ENCODE data around the gene MED27. TPM values are rescaled to one million over a fixed set of nuclear protein-coding genes. Genes with fewer than 3 reads are reported as not detected.

MED27 gene
- total RNA-seq, 4 donors from 2014 or later: 8.2 to 18.9 (median 11.8) TPM

DNA sequence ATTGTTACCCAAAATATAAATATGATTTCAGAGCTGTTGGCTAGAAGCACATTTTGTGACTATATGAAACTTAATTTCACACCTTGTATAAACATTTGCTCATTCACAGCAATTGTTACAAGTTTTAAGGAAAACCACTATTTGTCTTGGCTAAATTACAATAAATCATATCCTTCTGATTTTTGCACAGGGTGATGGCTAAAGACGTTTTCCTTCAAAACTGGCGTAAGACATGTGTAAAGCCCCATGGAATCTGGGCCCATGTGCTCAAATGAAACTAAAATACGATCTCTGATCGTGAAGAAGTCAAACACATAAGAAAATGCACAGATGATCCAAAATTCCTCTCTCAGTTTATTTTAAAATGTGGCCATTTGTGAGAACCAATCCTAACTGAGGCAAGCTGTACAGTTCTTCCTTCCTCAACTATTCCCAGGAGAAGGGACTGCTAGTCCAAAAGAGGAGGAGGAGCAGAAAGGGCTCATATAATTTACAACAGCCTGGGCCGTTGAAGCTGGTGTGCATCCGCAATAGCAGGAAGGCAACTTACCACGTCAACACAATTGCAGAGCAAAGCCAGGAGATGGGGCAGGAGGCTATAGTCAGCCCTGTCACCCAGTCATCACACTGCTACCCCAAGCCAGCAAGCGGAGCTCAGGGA is 98.4 kb downstream of the MED27 start:
- Histone ChIP-seq H3K4me3 (no peak overlapping the region), H3K27ac (no peak overlapping the region), H3K27me3 (no peaks in the 10 kb centered on the region), H3K36me3 (no peaks in the 10 kb centered on the region), H3K4me1 (peaks cover 0 to 18% (median 1%) of the 10 kb centered on the region in 4 donors), H3K9me3 (no peaks in the 10 kb centered on the region)
- 54 to 62% methylated on average over 8 of the region's 8 CpGs for WGBS, 2 donors
- no peak for DNase-seq (ENCODE audit: low spot score in 2 of 2)
- no peak for TF ChIP-seq EP300 (IDR thresholded peaks at IDR 0.05)
- TF ChIP-seq, protein P1, sequence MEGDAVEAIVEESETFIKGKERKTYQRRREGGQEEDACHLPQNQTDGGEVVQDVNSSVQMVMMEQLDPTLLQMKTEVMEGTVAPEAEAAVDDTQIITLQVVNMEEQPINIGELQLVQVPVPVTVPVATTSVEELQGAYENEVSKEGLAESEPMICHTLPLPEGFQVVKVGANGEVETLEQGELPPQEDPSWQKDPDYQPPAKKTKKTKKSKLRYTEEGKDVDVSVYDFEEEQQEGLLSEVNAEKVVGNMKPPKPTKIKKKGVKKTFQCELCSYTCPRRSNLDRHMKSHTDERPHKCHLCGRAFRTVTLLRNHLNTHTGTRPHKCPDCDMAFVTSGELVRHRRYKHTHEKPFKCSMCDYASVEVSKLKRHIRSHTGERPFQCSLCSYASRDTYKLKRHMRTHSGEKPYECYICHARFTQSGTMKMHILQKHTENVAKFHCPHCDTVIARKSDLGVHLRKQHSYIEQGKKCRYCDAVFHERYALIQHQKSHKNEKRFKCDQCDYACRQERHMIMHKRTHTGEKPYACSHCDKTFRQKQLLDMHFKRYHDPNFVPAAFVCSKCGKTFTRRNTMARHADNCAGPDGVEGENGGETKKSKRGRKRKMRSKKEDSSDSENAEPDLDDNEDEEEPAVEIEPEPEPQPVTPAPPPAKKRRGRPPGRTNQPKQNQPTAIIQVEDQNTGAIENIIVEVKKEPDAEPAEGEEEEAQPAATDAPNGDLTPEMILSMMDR (IDR thresholded peaks at IDR 0.05): no peak
- no peak for TF ChIP-seq POLR2A (IDR thresholded peaks at IDR 0.05)

DNA sequence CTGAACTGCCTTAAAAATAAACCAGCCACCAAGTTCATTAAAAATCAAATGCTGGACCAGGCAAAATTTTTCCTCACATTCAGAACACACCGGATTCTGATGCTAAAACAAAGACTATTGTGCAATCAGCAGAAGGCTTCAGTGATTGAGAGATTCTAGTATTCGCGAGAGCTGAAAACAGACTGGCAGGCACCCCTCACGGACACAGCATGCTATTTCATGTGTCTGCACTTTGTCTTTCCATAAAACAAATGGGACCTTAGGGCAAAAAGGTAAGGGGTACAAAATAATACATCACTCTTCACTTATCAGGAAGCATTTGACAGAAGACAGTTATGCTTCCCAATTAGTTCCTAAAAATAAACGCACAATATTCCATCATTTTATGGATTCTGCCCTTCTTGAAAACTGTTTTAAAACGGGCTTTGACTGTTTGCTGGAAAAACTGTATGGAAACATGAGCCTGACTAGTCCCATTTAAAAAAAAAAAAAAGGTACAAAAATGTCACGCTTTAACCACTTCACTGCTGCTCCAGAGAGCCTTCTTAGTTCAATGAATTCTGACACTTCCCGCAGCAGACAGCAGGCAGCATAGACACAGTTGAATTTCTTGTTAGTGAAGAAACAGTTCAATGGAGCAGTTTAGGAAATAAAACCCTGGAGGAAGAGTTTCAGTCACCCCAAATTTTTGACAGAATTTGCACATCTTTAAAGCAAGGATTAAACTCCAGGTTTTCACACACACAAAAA is 99.2 kb downstream of the MED27 start:
- TF ChIP-seq EP300 (IDR thresholded peaks at IDR 0.05): no peak
- TF ChIP-seq POLR2A (IDR thresholded peaks at IDR 0.05): no peak
- TF ChIP-seq, protein P1 (IDR thresholded peaks at IDR 0.05): no peak
- Histone ChIP-seq H3K27me3 (no peaks in the 10 kb centered on the region), H3K4me1 (peaks cover 0 to 18% (median 1%) of the 10 kb centered on the region in 4 donors), H3K27ac (no peak overlapping the region), H3K9me3 (no peaks in the 10 kb centered on the region), H3K36me3 (no peaks in the 10 kb centered on the region), H3K4me3 (no peak overlapping the region)
- WGBS, 2 donors: 40 to 45% methylated on average over 8 of the region's 8 CpGs
- DNase-seq (ENCODE audit: low spot score in 2 of 2): no peak

DNA sequence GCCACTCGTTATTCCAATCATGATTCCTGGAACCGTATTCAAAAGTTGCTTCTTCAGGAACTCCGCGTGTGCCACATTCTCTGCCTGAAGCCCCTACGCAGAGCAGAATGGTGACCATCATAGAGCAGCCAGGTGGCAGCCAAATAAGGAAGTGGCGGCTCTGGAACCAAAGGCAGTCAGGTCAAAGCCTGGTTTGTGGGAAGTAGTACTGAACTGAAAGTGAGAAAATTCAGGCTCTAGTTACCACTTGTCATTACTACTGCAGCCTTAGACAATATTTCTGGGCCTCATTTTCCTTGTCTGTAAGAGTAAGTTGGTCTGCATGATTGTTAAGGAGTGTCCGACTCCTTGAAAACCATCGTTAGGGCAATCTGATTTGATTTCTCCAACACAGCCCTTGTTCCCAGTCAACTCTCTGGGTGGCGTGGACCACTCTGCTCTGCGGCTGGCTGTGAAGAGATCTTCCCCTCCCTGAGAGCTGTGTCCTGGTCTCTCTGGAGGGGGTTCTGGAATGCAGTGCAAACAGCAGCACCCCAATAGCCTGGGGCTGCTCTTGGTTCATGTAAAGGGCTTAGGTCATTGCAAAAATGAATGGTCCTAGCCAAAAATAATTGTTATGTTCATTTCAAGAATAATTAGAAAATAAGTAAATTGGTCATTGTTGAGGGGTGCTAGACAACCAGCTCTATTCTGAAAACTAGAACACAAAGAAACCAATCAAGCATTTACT is 102.4 kb downstream of the MED27 start:
- H3K27me3 ChIP-seq: no peaks in the 10 kb centered on the region
- H3K9me3 ChIP-seq: no peaks in the 10 kb centered on the region
- TF ChIP-seq EP300 (IDR thresholded peaks at IDR 0.05) (no peak), POLR2A (IDR thresholded peaks at IDR 0.05) (no peak)
- TF ChIP-seq, protein P1 (IDR thresholded peaks at IDR 0.05): no peak
- 86 to 87% methylated on average over 10 of the region's 10 CpGs for WGBS, 2 donors
- no peaks in the 10 kb centered on the region for H3K36me3 ChIP-seq
- H3K4me1 ChIP-seq: peaks cover 0 to 18% (median 1%) of the 10 kb centered on the region in 4 donors
- H3K4me3 ChIP-seq: no peak overlapping the region
- H3K27ac ChIP-seq: no peak overlapping the region
- DNase-seq (ENCODE audit: low spot score in 2 of 2): no peak

DNA sequence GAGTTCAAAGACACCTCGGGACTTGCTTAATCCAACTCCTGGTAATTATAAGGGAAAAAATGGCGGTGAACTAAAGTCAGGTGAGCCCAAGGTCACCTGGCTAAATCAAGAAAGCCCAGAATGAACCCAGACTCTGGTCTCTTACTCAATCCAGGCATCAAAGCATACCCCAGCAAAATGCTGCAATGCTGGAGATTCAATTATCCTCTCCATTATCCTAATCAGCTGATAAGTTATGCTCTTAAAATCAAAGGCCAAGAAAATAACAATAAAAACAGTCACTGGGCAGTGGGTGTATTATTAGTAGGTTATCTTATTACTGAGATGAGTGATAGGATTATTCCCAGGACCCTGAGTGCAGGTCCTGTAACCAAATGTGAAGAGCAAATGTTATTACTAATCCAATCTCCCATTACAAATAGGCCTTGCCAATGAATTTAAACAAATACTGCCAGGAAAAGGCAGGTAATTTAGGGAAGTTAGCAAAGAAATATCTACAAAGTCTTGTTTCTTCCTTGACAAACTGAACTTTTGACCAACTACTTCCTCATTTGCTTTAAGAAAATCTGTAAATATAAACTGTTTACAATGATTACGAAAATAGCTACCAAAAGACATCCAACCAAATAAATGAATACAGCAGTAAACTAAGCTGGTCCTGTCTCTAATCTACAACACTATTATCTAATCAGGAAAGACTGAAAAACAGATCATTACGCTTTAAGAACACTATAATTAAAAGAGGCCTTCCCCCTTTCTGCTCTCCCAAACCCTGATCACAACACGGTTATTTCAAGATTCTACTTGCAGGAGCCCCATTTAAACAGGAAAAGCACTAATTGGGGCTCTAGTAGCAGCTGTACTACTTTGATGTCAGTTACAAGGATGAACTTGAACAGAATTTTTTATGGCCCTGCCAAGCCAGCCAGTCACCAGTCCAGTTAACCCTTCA is 103.2 kb downstream of the MED27 start:
- H3K27me3 ChIP-seq: no peaks in the 10 kb centered on the region
- no peaks in the 10 kb centered on the region for H3K9me3 ChIP-seq
- no peak for DNase-seq (ENCODE audit: low spot score in 2 of 2)
- WGBS, 2 donors: 88% methylated on average over 5 of the region's 5 CpGs
- no peak overlapping the region for H3K4me3 ChIP-seq
- TF ChIP-seq, protein P1 (IDR thresholded peaks at IDR 0.05): no peak
- TF ChIP-seq POLR2A (IDR thresholded peaks at IDR 0.05) (no peak), EP300 (IDR thresholded peaks at IDR 0.05) (no peak)
- H3K4me1 ChIP-seq: peaks cover 0 to 14% (median 1%) of the 10 kb centered on the region in 4 donors
- H3K27ac ChIP-seq: no peak overlapping the region
- no peaks in the 10 kb centered on the region for H3K36me3 ChIP-seq
